Peyer's patch (tissue), 4 donors: Measurements from ENCODE around the gene DOK6. TPM values are rescaled to one million over a fixed set of nuclear protein-coding genes. Genes with fewer than 3 reads are reported as not detected.

Experiments used
- DNase-seq, 3 donors: peaks; one replicate each; pipeline ENCODE4 v3.0.0-alpha.2; 2017 to 2019
- H3K27ac ChIP-seq, 4 donors: fragments of 200-600 bp; sonication (generic); one replicate each; pipeline ENCODE4 v1.5.1; 2016 to 2019
- H3K27me3 ChIP-seq, 2 donors: fragments of 200-600 bp; sonication (generic); one replicate each; pipeline ENCODE4 v1.5.1; 2019
- H3K36me3 ChIP-seq, 3 donors: fragments of 200-600 bp; sonication (generic); one replicate each; pipeline ENCODE4 v1.5.1; 2016 to 2019
- H3K4me1 ChIP-seq, 4 donors: fragments of 200-600 bp; sonication (generic); one replicate each; pipeline ENCODE4 v1.5.1; 2016 to 2019
- H3K4me3 ChIP-seq, 4 donors: fragments of 200-600 bp; sonication (generic); 1 replicate in 3 of 4; 2 replicates in 1 of 4; pipeline ENCODE4 v1.5.1; 2016 to 2019; ENCODE audit warnings: mild to moderate bottlenecking in 1 of 4
- H3K9me3 ChIP-seq, 4 donors: fragments of 200-600 bp; sonication (generic); one replicate each; pipeline ENCODE4 v1.5.1; 2016 to 2019; ENCODE audit warnings: mild to moderate bottlenecking in 1 of 4
- CTCF ChIP-seq, 6 experiments: fragments of 450-650 bp in 4 of 6; fragments of 200-600 bp in 2 of 6; sonication (generic) in 1 of 6; IDR thresholded peaks; one replicate each; pipeline ENCODE4 v1.5.1; 2017 to 2019; ENCODE audit warnings: antibody characterized with exemption in 6 of 6, mild to moderate bottlenecking in 3 of 6, moderate library complexity in 1 of 6
- POLR2A ChIP-seq, 2 donors: fragments of 450-650 bp; IDR thresholded peaks; one replicate each; pipeline ENCODE4 v1.5.1; 2017; ENCODE audit warnings: antibody characterized with exemption in 2 of 2, mild to moderate bottlenecking in 2 of 2, moderate library complexity in 2 of 2
- total RNA-seq, 4 donors: library from RNA; depleted of rRNA; stranded (reverse); fragments of >200 nt; gene quantifications; one replicate each; pipeline ENCODE4 v1.1.0, GENCODE V29; 2016

DOK6 gene
- total RNA-seq, 4 donors from 2014 or later: 0.13 to 5.2 (median 0.50) TPM

DNA sequence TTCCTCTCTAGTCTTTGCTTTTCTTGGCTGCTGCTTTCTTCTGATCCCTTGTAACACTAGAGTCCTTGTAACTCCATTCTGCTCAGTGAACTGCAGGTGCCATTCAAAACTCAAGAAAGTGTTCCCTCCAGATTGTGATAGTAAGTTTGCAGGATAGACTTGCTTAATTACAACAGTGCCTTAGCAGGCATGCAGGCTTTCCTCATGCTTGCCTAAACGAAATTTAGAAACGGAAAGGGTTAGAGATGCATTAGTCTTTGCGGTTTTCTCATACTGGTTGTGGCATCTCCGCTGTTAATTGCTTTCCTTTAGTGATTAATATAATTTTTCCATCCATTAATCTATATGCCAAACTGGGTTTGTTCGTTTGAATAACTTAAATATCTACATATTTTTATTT lies 82.9 kb downstream of the DOK6 start:
- no peaks in the 10 kb centered on the region for H3K4me1 ChIP-seq
- H3K9me3 ChIP-seq: no peaks in the 10 kb centered on the region
- H3K36me3 ChIP-seq: no peaks in the 10 kb centered on the region
- no peaks in the 10 kb centered on the region for H3K27me3 ChIP-seq
- no peak overlapping the region for H3K27ac ChIP-seq
- no peak for DNase-seq
- TF ChIP-seq POLR2A (IDR thresholded peaks at IDR 0.05) (no peak), CTCF (IDR thresholded peaks at IDR 0.05) (no peak)
- H3K4me3 ChIP-seq: no peak overlapping the region

DNA sequence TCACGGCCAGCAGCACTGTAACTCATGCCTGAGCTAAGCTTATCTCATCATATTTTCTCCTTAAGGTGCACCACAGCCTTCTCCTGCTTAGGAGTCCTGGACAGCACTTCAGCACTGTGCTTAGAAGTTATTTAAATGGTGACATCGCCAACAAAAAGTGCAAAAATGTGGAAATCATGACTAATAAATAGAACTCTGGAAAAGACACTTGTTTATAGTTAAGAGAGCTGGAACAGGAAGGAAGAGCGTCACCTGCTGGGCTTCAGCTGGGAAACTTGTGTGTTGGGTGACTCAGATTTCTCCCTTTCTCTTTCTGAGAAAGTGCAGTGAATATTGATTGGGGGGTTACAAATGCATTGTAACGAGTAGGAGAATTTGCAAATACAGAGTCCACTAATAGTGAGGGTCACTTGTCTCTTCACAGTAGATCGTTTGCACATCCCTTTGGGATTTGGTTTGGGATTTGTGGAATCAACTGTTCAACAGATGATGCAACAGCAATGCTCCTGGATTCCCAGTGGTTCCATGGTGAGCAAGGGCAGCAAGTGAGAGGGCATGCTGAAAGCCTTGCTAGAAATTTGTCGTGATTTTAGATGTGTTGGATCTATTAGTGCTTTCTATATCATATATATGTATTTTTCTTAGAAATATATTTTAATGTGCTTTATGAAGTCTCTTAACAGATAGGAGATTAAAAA lies 84.2 kb downstream of the DOK6 start:
- Histone ChIP-seq H3K9me3 (no peaks in the 10 kb centered on the region), H3K4me1 (no peaks in the 10 kb centered on the region), H3K27me3 (no peaks in the 10 kb centered on the region), H3K36me3 (no peaks in the 10 kb centered on the region), H3K4me3 (no peak overlapping the region), H3K27ac (no peak overlapping the region)
- no peak for DNase-seq
- no peak for TF ChIP-seq POLR2A (IDR thresholded peaks at IDR 0.05)
- no peak for TF ChIP-seq CTCF (IDR thresholded peaks at IDR 0.05)

DNA sequence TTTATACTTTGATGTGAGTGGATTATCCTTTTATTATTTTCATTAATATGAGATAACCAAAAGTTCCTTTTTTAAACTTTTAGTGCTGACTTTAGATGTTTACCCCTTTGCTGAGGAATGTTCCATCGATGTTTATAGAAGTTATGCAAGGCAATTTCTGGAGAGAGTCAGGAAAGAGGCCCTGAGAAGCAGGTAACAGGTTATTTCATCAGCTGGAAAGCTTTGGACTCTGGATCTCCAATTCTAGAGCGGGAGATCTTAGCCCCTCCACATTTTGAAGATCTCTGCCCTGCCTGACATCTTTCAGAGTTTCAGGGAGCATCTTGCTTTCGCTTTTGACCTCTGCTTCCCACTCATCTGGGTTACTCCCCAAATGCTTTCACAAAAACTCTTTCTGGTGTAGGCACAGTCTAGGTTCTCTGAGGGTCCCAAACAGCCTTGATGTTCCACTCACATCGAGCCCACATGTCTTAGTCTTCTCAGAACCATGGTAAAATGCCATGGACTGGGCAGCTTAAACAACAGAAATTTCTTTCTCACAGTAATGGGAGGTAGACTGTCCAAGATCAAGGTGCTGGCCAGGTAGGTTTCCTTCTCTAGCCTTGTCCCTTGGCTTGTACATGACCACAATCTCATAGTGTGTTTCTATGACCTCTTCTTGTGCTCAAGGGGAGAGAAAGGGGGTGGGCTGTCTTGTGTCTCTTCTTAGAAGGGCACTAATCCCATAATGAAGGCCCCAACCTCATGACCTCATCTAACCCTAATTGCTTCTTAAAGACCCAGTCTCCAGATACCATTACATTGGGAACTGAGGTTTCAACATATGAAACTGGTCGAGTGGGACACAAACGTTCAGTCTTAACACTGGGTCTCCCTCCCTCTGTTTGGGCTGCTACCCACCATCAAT lies 87.1 kb downstream of the DOK6 start:
- H3K27me3 ChIP-seq: no peaks in the 10 kb centered on the region
- H3K4me3 ChIP-seq: no peak overlapping the region
- no peaks in the 10 kb centered on the region for H3K4me1 ChIP-seq
- TF ChIP-seq CTCF (IDR thresholded peaks at IDR 0.05): no peak
- no peak for TF ChIP-seq POLR2A (IDR thresholded peaks at IDR 0.05)
- DNase-seq: no peak
- H3K27ac ChIP-seq: no peak overlapping the region
- H3K36me3 ChIP-seq: no peaks in the 10 kb centered on the region
- no peaks in the 10 kb centered on the region for H3K9me3 ChIP-seq

DNA sequence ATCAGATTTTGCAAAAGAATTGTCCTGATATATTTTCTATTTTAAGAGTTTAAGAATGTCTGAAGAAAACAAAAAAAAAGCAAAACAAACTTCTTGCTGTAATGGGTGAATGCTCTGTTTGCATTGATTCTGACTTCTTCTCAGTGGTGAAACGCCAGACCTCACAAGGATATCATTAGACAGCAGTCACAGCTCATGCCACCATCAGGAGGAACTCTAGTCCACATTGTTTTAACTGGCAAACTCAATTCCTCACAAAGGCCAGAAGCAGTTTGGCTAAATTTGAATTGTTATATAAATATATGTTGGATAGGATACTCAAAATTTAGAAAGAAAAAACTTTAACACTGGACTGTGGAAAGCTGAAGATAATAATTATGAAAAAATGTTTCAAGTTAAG lies 89.4 kb downstream of the DOK6 start:
- H3K27ac ChIP-seq: no peak overlapping the region
- no peaks in the 10 kb centered on the region for H3K36me3 ChIP-seq
- DNase-seq: no peak
- H3K27me3 ChIP-seq: no peaks in the 10 kb centered on the region
- H3K9me3 ChIP-seq: no peaks in the 10 kb centered on the region
- no peaks in the 10 kb centered on the region for H3K4me1 ChIP-seq
- TF ChIP-seq POLR2A (IDR thresholded peaks at IDR 0.05) (no peak), CTCF (IDR thresholded peaks at IDR 0.05) (no peak)
- H3K4me3 ChIP-seq: no peak overlapping the region

DNA sequence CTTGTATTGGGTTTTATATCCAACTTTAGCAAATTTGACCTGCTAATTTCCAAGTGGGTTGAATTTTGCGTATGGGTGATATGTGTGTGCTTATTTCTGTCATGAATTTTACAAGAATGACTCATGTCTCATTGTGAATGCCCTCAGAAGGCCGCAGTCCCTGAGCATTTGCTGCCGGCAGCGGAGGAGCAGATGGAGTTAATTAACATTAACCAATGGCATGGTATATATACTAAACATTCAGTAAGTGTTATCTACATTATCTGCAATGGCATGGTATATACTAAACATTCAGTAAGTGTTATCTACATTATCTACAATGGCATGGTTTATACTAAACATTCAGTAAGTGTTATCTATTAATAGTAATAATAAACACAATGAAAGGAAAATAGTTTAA lies 90.1 kb downstream of the DOK6 start:
- TF ChIP-seq POLR2A (IDR thresholded peaks at IDR 0.05): no peak
- no peak for TF ChIP-seq CTCF (IDR thresholded peaks at IDR 0.05)
- Histone ChIP-seq H3K27ac (no peak overlapping the region), H3K4me3 (no peak overlapping the region), H3K36me3 (no peaks in the 10 kb centered on the region), H3K9me3 (no peaks in the 10 kb centered on the region), H3K27me3 (no peaks in the 10 kb centered on the region), H3K4me1 (no peaks in the 10 kb centered on the region)
- DNase-seq: no peak
